Fibroblast of gingiva (primary cell): ENCODE data around the gene TRERF1.

ENCODE experiments used
- DNase-seq: peaks from one replicate; pipeline ENCODE4 v3.0.0-alpha.2; 2011; ENCODE audit warnings: low read depth

The TRERF1 gene

GRCh38 chr6:42249279-42249678, 202.4 kb downstream of the TRERF1 start:
- DNase-seq: peak; percentile 18

GRCh38 chr6:42243046-42243445, 208.7 kb downstream of the TRERF1 start:
- no peak for DNase-seq

GRCh38 chr6:42241915-42242314, 209.8 kb downstream of the TRERF1 start:
- no peak for DNase-seq

- DNase-seq: no peak
Observed at GRCh38 chr6:42239736-42240375, 211.9 kb downstream of the TRERF1 start.

GRCh38 chr6:42239333-42239732, 212.4 kb downstream of the TRERF1 start:
- DNase-seq: no peak

- no peak for DNase-seq
Observed at GRCh38 chr6:42237857-42238256, 213.9 kb downstream of the TRERF1 start.

GRCh38 chr6:42236682-42237473, 214.8 kb downstream of the TRERF1 start:
- DNase-seq: no peak

- no peak for DNase-seq
Observed at GRCh38 chr6:42236030-42236429, 215.7 kb downstream of the TRERF1 start.

- no peak for DNase-seq
Observed at GRCh38 chr6:42232035-42232434, 219.7 kb downstream of the TRERF1 start.

GRCh38 chr6:42230345-42231321, 221.1 kb downstream of the TRERF1 start:
- DNase-seq: no peak

- no peak for DNase-seq
Observed at GRCh38 chr6:42229506-42230119, 222.1 kb downstream of the TRERF1 start.

- no peak for DNase-seq
Observed at GRCh38 chr6:42228305-42228704, 223.4 kb downstream of the TRERF1 start.

- DNase-seq: no peak
Observed at GRCh38 chr6:42227173-42227850, 224.4 kb downstream of the TRERF1 start.

GRCh38 chr6:42226645-42227143, 225.0 kb downstream of the TRERF1 start:
- DNase-seq: no peak

GRCh38 chr6:42226161-42226611, 225.5 kb downstream of the TRERF1 start:
- no peak for DNase-seq

- no peak for DNase-seq
Observed at GRCh38 chr6:42225419-42225818, 226.3 kb downstream of the TRERF1 start.

- DNase-seq: no peak
Observed at GRCh38 chr6:42225029-42225339, 226.7 kb downstream of the TRERF1 start.

GRCh38 chr6:42224222-42225028, 227.3 kb downstream of the TRERF1 start:
- DNase-seq: peak; percentile 38

- DNase-seq: no peak
Observed at GRCh38 chr6:42222448-42222847, 229.3 kb downstream of the TRERF1 start.

- DNase-seq: no peak
Observed at GRCh38 chr6:42221546-42221945, 230.2 kb downstream of the TRERF1 start.
